GM23338 (cell line): ENCODE data around the gene POLR3A.

Source experiments
- CTCF ChIP-seq, 2 experiments: fragments of 200-600 bp in 1 of 2; sonication (generic) in 1 of 2; conservative IDR thresholded peaks; 2 replicates each; pipeline versions ENCODE4 v1.5.1 to v1.6.1; 2016 to 2017; ENCODE audit warnings: antibody characterized with exemption in 2 of 2, low read depth in 2 of 2, mild to moderate bottlenecking in 2 of 2, moderate library complexity in 1 of 2
- EZH2 ChIP-seq: fragments of 200-600 bp; sonication (generic); IDR thresholded peaks from one replicate; pipeline ENCODE4 v1.8.0; 2017; ENCODE audit warnings: antibody characterized with exemption, mild to moderate bottlenecking, low read depth; ENCODE audit not compliant: unreplicated experiment
- EZH2phosphoT487 ChIP-seq: fragments of 200-600 bp; sonication (generic); IDR thresholded peaks from one replicate; pipeline ENCODE4 v1.8.1; 2018; ENCODE audit warnings: antibody characterized with exemption; ENCODE audit not compliant: unreplicated experiment
- JUNB ChIP-seq: IDR thresholded peaks from one replicate; pipeline ENCODE4 v1.6.1; 2016; ENCODE audit warnings: antibody characterized with exemption; ENCODE audit not compliant: unreplicated experiment
- POLR2AphosphoS5 ChIP-seq: IDR thresholded peaks from 2 replicates; pipeline ENCODE4 v1.6.1; 2016; ENCODE audit warnings: antibody characterized with exemption, low read depth
- REST ChIP-seq: IDR thresholded peaks from one replicate; pipeline ENCODE4 v1.6.1; 2018; ENCODE audit warnings: antibody characterized with exemption; ENCODE audit not compliant: unreplicated experiment
- ZNF114 ChIP-seq: fragments of 250-450 bp; sonication (Bioruptor Pico); IDR thresholded peaks from 2 replicates; pipeline ENCODE4 v1.5.0; 2020; ENCODE audit warnings: mild to moderate bottlenecking, moderate library complexity

GRCh38 chr10:78019264-78019663 lies 10.1 kb downstream of the POLR3A start:
- TF ChIP-seq CTCF (conservative IDR thresholded peaks at IDR 0.05; ENCODE audit: low read depth in 2 of 2) (no peak), POLR2AphosphoS5 (no peak), EZH2phosphoT487 (no peak), JUNB (no peak), EZH2 (no peak), REST (no peak), ZNF114 (CRISPR knock-in tag) (no peak)
